ENCODE data around the gene HES1. TPM values are rescaled to one million over a fixed set of nuclear protein-coding genes. Genes with fewer than 3 reads are reported as not detected.

Gene HES1
- total RNA-seq, 1 donor from 2014 or later = 23.8 TPM

DNA sequence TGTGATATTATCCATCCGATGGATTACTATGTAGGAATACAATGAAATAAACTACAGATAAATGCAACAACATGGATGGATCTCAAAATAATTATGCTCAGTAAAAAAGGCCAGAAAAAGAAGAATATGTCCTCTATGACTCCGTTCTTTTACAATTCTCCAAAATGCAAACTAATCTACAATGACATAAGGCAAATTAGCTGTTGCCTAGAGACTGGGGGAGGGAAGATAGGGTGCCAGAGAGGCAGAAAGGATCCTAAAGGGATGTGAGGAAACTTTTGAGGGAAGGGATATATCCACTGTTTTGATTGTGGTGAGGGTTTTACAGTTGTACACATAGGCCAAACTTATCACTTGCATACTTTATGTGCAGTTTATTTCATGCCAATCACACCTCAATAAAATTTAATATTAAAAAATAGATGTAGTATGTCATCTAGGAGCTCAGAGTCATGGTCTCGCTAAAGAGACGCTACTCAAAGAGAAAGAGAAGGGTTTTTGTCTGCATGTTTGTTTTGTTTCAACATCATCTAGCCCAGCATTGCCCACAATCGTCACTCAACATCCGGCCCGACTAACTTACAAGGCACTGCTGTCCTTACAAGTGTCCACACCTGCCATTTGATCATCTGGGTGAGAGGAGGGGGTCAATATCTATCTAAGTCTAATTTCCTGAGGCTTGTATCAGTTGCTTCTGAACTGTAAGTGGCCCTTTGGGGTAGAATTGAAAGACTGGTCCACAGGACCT, 29.5 kb downstream of the HES1 start:
- no peak for DNase-seq (ENCODE audit: low read depth, low spot score)

DNA sequence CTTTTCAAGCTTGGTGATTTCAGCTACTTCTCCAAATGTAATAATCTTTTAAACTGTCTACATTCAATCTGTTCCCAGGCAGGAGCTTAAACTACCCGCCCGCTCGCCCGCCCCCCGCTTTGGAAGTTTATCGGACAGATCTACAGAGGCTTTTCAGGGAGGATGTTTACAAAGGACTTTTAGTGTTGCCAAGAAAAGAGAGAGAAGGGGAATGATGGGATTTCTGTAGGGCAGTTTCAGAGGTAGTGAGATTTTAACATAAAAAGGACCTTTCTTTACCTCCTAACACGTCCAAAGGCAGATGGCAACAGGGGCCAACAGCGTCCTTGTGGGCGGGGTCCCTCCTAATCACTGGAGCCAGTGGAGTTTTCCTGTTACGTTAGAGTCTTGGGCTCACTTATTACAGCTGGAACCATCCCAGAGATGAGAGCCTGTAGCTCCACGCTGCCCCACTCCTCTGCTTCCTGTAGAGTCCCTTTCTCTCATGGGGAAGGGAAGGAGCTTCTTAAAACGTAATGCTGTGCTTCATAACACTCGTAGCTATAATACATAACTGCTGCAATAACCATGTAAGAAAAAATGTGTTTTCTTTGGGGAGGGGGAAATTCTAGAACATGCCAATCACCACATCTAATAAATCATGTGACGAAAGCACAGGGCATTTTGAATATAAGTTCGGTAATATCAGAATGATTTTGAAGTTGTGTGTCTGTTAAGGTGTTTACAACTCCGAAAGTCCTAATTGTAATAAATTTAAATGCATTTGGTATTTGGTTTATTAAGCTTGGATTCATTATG, 30.9 kb downstream of the HES1 start:
- DNase-seq (ENCODE audit: low read depth, low spot score) = no peak

DNA sequence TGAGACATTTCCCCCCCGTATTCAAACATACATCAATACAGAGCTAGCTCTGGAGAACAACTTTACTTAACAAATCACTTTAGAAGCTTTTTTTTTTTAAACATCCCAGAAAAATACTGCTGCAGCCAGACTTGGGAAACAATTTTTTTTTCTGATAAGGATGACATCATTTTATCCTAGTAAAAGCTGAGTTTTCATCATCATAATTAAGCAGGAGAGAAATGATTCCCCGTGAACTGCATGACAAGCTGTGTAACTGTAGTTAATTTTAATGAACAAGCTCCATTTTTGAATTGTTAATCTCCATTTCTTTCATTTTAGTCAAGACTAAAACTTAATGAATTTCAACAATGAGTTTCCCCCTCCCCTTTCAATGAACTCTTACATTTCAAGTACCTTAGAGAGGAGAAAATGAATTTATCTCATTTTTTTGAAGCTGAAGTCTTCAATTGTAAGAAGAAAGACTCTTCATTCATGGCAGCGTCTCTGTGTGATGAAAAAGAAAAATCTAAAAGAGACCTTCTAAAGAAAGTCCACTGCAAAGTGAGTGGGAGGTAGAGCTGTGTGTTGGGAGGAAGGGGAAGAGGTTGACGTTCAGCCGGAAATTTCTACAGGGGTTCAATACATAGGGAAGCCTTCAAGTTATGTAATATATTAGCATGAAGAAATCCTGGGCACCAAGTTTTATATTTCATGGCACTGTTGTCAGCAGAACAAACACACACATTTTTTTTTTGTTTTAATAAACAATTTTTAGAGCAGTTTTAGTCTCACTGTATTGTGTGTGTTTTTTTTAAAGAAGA, 31.7 kb downstream of the HES1 start:
- DNase-seq (ENCODE audit: low read depth, low spot score) = no peak

DNA sequence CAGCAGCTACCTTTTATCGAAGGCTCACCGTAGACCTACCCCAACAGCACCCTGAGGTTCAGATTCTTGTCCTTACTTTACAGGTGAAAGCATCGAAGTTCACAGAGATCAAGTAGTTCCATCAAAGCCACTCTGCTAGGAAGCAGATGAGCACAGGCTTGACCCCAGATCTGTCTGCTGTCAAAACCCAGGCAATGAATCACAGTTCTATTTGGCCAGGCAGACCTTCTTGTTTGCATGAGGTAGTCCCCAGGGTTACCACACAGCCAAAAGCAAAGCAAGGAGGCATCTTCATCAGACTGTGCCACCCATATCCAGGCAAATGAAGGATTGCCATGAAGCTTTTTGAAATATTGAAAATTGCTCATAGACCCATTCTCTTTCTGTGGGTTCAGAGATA, 33.0 kb downstream of the HES1 start:
- no peak for DNase-seq (ENCODE audit: low read depth, low spot score)

DNA sequence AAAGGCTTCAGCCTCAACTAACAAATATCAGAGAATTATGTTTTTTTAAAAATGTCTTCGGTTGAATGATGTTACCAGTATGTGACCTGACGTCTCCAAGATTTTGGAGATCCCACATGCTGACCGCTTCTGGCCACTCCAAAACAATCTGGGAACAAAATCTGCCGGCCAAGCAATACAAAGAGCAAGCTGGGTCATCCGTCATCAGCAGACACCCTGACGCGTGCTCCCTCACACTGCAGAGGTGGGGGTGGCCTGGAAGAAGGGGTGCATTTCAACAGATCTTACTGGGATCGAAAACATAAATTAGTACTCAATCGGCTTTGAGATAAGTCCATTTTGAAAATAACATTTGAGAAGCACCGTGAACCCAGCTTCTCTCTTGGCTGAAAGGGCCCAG, 33.6 kb downstream of the HES1 start:
- no peak for DNase-seq (ENCODE audit: low read depth, low spot score)

DNA sequence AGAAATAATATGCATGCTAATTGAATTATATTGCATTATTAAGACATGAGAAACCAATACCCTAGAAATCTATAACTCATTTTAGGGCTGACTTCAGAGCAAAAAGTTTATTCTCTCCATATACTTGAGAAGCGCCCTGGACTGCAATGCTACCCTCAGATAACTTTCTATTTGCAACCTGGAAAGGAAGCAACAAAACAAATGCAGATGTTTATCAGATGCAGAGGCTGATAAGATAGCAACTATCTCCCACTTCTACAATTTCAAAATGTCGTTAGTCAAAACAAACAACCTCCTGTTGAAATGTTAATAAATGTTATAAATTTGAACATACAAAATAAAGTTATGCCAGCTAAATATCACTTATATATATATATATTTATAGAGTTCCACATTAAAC, 34.8 kb downstream of the HES1 start:
- DNase-seq (ENCODE audit: low read depth, low spot score) = no peak

DNA sequence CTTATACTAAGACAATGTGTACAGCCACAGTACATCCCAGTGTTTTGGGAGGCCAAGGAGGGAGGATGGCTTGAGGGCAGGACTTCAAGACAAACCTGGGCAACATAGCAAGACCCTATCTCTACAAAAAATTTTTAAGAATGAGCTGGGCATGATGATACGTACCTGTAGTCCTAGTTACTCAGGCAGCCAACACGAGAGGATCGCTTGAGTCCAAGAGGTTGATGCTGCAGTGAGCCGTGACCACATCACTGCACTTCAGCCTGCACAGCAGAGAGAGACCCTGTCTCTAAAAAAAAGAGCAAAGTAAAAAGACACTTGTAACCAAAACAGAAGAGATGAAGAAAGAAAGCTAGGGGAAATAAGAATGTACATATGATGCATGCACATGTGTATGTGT, 38.5 kb downstream of the HES1 start:
- DNase-seq (ENCODE audit: low read depth, low spot score) = no peak

DNA sequence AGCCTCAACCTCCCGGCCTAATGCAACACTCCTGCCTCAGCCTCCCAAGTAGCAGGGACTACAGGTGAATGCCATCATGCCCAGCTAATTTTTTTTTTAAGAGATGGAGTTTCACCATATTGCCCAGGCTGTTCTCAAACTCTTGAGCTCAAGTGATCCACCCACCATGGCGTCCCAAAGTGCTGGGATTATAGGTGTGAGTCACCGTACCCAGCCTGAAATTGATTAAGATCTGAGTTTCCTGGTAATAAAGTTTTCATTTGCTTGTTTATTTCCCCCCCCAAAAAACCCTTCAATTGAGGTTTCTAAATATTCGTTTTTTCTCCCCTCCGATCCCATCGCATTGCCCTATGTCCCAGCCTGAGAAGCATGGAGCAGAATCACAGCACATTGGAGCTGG, 39.0 kb downstream of the HES1 start:
- no peak for DNase-seq (ENCODE audit: low read depth, low spot score)

DNA sequence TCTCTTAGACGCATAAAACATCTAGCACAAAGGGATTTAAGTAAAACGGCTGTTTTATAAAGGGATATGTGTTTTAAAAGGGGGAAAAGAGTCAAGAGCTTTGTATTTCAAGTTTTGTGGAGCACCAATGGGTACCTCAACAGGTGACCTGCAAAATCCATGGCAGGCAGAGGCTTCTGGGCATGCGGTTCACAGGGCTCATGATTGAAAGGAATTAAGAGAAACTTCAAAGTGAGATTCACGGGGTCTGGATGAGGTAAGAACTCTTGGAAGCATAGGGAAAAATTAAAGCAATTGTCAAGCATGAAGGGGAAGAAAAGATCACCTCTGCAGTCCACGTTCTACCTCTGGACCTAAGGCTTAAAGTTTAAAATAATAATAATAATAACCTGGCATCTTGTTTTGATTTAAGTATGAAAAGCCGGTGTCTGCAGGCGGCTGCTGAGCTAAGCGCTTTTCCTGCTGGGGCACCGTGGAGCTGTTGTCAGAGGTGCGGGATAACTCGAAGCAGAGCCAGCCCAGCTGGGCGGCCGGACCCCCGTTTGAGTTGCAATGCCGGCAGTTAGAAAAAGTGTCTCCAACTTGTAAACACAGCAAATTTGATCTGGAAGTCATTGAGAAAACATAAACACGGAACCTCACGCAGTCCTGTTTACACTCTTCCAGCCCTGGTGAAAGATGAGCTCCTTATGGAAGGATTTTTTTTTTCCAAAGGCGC, 40.5 kb downstream of the HES1 start:
- DNase-seq (ENCODE audit: low read depth, low spot score) = no peak

DNA sequence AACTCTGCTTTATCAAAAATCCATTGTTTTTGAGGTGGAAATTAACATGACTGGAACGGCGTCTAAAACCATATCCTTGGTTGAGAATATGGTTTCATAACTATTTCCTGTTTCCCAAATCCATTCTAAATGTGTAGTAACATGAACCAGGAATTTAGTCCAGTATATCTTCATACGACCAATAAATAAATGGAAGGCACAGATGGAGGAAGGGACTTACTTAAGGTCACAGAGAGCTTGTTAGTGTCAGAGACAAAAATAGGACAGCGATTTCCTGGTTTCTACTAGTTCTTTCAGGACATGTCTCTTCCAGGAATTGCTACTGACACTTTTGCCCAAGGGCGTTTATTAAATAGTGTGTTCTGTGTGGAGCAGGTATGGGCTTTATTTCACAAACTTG, 41.2 kb downstream of the HES1 start:
- no peak for DNase-seq (ENCODE audit: low read depth, low spot score)

DNA sequence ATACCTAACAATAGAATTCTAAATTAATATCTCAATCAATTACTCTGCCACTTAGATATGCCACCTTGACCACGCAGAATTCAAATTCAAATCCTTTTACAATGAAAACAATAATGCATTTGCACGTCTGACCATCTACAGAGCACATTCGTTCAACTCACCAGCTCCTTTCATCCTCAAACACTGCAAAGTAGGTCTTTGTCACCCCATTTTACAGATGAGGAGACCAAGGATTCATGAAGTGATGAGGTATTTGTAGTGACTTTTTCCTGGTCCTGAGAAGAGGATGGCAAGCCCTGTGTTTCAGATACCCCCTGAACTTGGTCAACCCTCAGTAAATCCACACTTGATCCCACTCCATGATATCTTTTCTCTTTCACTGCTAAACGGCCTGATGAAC, 42.2 kb downstream of the HES1 start:
- no peak for DNase-seq (ENCODE audit: low read depth, low spot score)

DNA sequence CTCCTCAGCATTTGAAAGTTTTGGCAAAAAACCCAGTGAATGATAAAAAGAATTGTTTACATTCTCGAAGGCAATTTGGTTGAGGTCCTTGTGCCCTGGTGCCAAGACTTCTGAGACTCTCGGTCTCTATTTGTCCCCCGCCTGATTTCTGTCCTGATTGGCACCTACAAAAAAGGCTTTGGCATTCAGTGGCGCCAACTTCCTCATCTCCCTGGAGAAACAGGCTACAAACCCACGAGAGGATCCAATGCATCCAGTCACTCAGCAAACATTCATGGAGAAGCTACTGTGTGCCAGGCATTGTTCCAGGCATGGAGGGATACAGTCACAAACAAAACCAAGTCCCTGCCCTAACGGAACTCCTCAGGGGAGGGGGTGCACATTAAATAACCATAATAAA, 42.7 kb downstream of the HES1 start:
- no peak for DNase-seq (ENCODE audit: low read depth, low spot score)

DNA sequence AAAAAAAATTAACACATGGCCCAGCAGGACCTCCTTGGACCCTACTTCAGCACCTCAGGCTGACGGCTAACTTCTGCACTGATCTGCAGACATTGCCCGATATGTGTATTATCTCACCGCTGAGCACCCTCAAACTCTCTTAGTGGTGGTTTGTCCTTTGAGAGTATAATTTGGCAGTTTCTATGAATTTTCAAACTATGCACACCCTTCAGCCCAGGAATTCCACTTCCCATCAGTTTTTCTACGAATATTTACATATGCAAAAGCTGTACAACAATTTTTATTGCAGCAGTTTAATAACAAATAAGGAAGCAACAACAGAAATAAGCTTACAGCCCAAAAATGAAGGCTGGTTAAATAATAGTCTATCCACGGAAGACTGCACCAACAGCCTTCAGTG, 44.6 kb downstream of the HES1 start:
- DNase-seq (ENCODE audit: low read depth, low spot score) = no peak

DNA sequence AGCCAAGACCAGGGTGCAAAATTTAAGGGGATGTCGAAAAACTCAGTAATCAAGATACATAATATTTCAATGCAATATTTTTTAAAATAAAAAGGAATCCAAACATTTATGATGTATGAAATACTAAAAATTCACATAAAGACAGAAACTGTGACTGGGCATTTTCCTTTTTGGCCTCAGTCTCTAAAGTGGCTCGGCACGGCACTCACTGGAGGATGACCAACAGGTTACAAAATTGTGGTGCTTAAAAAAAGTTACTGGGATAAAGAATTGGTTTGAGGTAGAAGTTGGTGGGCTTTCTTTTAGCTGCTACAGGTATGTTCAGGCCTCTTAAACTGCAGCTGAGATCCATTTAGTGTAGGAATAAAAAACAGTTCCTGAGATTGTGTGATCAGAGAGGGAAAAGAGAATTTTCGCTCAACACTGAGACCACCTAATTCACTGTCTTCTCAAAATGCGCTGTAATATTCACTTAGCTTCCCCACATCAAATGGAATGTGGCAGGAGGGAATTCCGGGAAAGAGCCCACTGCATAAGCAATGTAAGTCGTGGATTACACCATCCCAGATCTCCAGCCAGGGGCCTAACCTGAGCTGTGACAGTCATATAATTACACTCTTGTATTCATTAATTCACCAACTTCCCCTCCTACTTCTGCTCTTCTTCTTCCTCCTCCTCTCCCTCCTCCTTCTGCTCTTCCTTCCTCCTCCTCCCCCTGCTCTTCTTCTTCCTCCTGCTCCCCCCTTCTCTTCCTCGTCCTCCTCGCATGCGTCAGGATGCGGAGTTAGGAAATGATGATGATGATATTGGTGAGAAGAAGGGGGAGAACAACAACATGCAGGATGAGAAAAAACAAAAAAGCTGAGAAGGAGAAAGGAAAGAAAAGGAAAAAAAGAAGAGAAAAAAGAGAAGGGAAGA, 45.9 kb downstream of the HES1 start:
- no peak for DNase-seq (ENCODE audit: low read depth, low spot score)

DNA sequence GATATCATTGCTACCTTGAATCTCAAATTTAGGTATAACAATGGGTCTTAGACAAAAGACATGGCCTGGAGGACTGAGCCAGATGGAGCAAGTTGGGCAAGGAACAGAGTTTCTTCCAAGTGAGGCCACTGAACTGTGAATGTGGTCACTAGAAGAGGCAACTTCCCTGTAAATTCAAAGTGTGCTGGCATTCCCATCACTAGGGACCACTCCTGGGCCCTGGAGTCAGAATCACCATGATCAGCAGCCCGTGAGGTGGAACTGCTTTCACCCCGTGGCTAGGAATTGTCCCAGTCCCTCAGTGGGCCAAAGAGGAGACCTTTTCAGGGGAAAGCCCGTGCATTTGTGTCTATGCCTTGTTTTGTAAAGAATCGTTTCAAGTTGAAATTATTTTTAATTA, 47.3 kb downstream of the HES1 start:
- DNase-seq (ENCODE audit: low read depth, low spot score) = no peak

DNA sequence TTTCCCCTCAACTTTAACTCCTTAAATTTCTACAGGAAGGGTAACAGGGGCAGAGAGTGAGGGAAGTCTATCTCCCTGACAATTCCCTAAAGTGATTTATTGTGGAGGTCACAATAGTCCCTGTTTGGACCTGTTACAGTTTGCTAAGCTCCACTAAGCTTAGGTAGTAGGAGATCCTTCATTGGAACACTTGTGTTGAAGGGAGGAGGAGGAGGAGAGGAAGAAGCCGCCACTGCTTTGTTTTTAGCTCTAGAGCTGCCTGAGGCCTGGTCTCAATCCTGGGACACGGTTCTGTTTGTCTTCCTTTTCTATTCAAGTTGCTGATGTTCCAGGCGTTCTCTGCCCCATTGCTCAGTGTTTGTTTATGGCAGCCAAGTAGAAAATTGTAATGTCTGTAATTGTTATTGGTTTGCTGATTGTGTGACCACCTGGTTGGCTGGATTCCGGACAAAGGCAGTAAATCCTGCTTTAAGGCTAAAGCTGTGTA, 48.4 kb downstream of the HES1 start:
- DNase-seq (ENCODE audit: low read depth, low spot score) = no peak

DNA sequence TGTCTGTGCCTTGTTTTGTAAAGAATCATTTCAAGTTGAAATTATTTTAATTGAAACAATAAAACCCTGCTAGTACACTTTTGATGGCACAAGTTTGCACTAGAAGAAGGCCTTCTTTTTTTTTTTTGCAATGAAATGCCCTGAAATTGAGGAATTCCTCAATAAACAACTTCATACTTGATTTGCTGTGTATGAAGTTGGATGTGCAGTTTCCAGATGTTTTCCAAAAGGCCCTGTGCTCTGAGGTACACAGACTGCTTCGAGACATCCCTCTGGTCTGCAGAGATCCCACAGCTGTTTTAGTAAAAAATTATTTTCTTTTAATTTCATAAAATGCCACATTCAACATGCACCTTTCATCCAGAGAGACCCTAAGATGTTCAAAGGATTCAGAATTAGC, 48.9 kb downstream of the HES1 start:
- DNase-seq (ENCODE audit: low read depth, low spot score) = no peak

DNA sequence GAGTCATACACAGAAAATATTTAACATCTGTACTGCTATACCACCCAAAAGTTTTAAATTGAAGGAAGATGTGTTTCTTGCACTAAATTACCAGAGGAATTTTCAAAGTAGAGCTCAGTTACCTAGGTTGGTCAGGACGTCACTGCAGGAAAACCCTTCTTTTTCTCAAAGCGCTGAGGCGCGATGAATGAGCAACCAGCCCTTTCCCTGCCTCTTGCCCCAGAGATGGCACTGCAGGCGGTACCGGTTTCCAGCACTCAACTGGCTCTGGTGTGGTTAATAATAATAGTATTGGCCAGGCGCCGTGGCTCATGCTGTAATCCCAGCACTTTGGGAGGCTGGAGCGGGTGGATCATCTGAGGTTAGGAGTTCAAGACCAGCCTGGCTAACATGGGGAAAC, 49.3 kb downstream of the HES1 start:
- DNase-seq (ENCODE audit: low read depth, low spot score) = no peak

DNA sequence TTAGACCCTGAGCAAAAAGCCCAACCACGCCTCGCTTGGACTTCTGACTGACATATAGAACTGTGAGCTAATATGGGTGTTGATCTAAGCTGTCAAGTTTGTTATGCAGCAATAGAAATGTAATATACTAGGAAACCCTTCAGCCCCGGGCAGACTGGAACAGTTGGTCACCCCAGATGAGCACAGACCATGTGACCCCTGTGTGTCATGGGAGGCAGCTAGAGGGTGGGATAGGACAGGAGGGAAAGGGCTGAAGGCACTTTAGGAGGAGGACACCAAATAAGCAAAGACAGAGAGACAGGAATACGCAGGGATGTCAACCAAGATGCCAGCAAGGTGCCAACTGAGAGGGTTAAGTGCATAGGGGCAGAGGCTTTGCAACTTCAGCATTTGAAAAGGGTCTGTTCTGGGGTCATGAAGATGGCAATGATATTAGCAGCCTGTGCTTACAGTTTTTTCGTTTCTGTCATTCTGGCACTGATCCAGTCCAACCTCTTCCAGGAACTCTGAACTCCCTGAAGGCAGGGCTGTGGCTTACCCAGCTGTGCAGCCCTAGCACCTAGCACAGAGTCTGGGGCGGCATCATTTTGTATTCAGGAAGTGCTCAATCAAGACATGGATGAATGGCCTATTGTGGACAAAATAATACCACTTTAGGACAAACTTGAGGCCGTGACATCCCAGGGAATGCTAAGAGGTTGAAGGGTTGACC, 51.4 kb downstream of the HES1 start:
- no peak for DNase-seq (ENCODE audit: low read depth, low spot score)

Data from pulmonary artery endothelial cell (primary cell).